ENCODE results near the gene NPTX1.

The NPTX1 gene

DNA sequence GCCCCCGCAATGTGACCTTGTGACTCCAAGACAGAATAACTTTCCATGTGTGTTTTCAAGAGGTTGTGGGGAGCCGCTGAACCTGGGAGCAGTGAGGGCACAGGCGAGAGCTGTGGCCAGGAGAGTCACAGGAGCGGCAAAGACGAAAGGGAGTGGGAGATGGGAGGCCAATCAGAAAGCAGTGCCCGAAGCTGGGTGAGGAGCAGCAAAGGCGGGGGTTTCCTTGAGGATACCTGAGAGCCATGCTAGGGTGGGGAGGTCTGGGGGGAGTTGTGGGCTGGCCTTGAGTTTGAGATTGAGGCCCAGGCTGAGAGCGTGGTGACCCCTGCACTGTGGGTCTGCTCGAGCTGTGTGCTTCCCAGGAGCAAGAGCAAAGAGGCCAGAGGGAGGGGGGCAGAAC lies 23.2 kb upstream of the NPTX1 start:
- H3K27me3 ChIP-seq (ENCODE audit: control insufficient read depth, low read length): no peaks in the 10 kb centered on the region
- no peak overlapping the region for H3K27ac ChIP-seq (ENCODE audit: low read depth, low read length)
- TF ChIP-seq EZH2phosphoT487 (IDR thresholded peaks at IDR 0.05; ENCODE audit: borderline replicate concordance, low read length): no peak
- TF ChIP-seq, protein P1, sequence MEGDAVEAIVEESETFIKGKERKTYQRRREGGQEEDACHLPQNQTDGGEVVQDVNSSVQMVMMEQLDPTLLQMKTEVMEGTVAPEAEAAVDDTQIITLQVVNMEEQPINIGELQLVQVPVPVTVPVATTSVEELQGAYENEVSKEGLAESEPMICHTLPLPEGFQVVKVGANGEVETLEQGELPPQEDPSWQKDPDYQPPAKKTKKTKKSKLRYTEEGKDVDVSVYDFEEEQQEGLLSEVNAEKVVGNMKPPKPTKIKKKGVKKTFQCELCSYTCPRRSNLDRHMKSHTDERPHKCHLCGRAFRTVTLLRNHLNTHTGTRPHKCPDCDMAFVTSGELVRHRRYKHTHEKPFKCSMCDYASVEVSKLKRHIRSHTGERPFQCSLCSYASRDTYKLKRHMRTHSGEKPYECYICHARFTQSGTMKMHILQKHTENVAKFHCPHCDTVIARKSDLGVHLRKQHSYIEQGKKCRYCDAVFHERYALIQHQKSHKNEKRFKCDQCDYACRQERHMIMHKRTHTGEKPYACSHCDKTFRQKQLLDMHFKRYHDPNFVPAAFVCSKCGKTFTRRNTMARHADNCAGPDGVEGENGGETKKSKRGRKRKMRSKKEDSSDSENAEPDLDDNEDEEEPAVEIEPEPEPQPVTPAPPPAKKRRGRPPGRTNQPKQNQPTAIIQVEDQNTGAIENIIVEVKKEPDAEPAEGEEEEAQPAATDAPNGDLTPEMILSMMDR (IDR thresholded peaks at IDR 0.05; ENCODE audit: low read depth, low read length, poor library complexity, severe bottlenecking): no peak
- H3K36me3 ChIP-seq (ENCODE audit: control insufficient read depth, low read length): no peaks in the 10 kb centered on the region
- no peak overlapping the region for H3K4me2 ChIP-seq (ENCODE audit: low read length)
- H3K9me3 ChIP-seq (ENCODE audit: control insufficient read depth, insufficient read depth, low read length): no peaks in the 10 kb centered on the region
- no peaks in the 10 kb centered on the region for H3K9me2 ChIP-seq (replicated peaks; ENCODE audit: control insufficient read depth, low read length)
- H3K4me3 ChIP-seq (ENCODE audit: low read length): no peak overlapping the region
- no peaks in the 10 kb centered on the region for H3K79me2 ChIP-seq (ENCODE audit: control insufficient read depth, low read length)
- H3K4me1 ChIP-seq (ENCODE audit: control insufficient read depth, low read length): no peaks in the 10 kb centered on the region
- H4K20me1 ChIP-seq (ENCODE audit: control insufficient read depth, insufficient read depth, low read depth, low read length): no peaks in the 10 kb centered on the region
- H3F3A ChIP-seq (ENCODE audit: control insufficient read depth, insufficient read depth): no peaks in the 10 kb centered on the region

DNA sequence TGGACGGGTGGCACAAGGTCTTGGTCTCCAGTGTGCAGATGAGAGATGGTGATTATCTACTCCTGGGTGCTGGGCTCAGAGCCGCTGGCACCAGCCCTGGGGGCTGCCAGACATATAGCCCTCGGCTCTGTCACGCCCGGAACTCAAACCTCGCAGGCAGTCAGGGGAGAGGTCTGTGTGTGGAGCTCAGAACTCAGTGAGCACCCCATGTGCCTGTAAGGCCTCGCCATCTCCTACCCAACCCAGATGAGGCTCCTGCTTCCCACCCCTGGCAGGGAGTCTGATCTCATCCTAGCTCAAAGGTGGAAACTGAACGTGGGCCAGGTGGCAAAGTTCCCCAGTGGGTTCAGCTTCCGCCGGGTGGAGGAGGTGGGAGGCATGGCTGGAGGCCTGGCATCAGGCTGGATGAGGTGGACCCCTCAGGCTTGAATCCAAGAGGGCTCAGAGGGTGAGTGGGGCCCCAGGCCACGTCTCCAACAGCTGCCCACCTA lies 22.6 kb upstream of the NPTX1 start:
- Histone ChIP-seq H3K79me2 (ENCODE audit: control insufficient read depth, low read length) (no peaks in the 10 kb centered on the region), H4K20me1 (ENCODE audit: control insufficient read depth, insufficient read depth, low read depth, low read length) (no peaks in the 10 kb centered on the region), H3K4me1 (ENCODE audit: control insufficient read depth, low read length) (no peaks in the 10 kb centered on the region), H3F3A (ENCODE audit: control insufficient read depth, insufficient read depth) (no peaks in the 10 kb centered on the region), H3K9me3 (ENCODE audit: control insufficient read depth, insufficient read depth, low read length) (no peaks in the 10 kb centered on the region), H3K4me3 (ENCODE audit: low read length) (no peak overlapping the region), H3K27me3 (ENCODE audit: control insufficient read depth, low read length) (no peaks in the 10 kb centered on the region), H3K36me3 (ENCODE audit: control insufficient read depth, low read length) (no peaks in the 10 kb centered on the region), H3K4me2 (ENCODE audit: low read length) (no peak overlapping the region), H3K9me2 (replicated peaks; ENCODE audit: control insufficient read depth, low read length) (no peaks in the 10 kb centered on the region), H3K27ac (ENCODE audit: low read depth, low read length) (no peak overlapping the region)
- TF ChIP-seq, protein P1 (IDR thresholded peaks at IDR 0.05; ENCODE audit: low read depth, low read length, poor library complexity, severe bottlenecking): no peak
- TF ChIP-seq EZH2phosphoT487 (IDR thresholded peaks at IDR 0.05; ENCODE audit: borderline replicate concordance, low read length): no peak

DNA sequence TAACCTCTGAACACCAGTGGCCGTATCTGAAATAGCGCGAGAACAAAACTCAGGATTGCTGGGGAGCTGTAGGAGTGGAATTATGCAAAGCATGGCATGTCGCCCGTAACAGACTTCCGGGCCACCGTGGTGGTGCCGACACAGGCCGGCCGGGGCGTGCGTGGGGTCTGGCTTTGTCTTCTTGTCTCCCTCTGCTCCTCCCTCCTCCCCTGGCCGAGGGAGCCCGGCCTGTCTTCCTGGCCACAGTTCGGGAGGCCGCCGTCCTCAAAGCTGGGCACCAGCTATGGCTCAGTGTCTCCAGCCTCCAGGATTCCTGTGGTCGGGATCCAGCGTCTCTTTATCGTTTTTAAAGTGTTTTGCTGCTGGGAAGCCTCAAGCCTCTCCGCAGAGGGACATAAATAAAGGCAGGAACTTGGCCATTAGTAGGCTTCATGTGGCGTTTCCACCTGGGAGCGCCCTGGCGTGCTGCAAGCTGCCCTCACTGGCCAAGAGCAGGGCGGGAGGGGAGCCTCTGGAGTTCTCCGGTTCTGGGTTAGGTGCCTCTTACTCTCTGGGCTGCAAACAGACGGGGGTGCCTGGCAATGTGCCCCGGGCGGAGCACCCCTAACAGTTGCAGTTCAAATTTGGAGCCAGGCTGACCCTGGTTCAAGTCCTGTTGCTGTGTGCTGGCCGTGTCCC lies 22.0 kb upstream of the NPTX1 start:
- TF ChIP-seq, protein P1 (IDR thresholded peaks at IDR 0.05; ENCODE audit: low read depth, low read length, poor library complexity, severe bottlenecking): no peak
- TF ChIP-seq EZH2phosphoT487 (IDR thresholded peaks at IDR 0.05; ENCODE audit: borderline replicate concordance, low read length): no peak
- no peaks in the 10 kb centered on the region for H4K20me1 ChIP-seq (ENCODE audit: control insufficient read depth, insufficient read depth, low read depth, low read length)
- no peaks in the 10 kb centered on the region for H3K9me2 ChIP-seq (replicated peaks; ENCODE audit: control insufficient read depth, low read length)
- H3K4me2 ChIP-seq (ENCODE audit: low read length): no peak overlapping the region
- no peak overlapping the region for H3K4me3 ChIP-seq (ENCODE audit: low read length)
- H3K4me1 ChIP-seq (ENCODE audit: control insufficient read depth, low read length): no peaks in the 10 kb centered on the region
- H3K9me3 ChIP-seq (ENCODE audit: control insufficient read depth, insufficient read depth, low read length): no peaks in the 10 kb centered on the region
- no peak overlapping the region for H3K27ac ChIP-seq (ENCODE audit: low read depth, low read length)
- no peaks in the 10 kb centered on the region for H3K36me3 ChIP-seq (ENCODE audit: control insufficient read depth, low read length)
- no peaks in the 10 kb centered on the region for H3K79me2 ChIP-seq (ENCODE audit: control insufficient read depth, low read length)
- no peaks in the 10 kb centered on the region for H3F3A ChIP-seq (ENCODE audit: control insufficient read depth, insufficient read depth)
- H3K27me3 ChIP-seq (ENCODE audit: control insufficient read depth, low read length): no peaks in the 10 kb centered on the region

Measured in DOHH2 (cell line).